Smooth muscle cell (in vitro differentiated cells): Measurements from ENCODE around the gene MS4A12. TPM values are rescaled to one million over a fixed set of nuclear protein-coding genes. Genes with fewer than 3 reads are reported as not detected.
"Not testable (repeated sequence)": the region's sequence is repeated elsewhere in the genome, so short reads cannot be mapped to it uniquely, and the experiment has no call there.

Experiments
- DNase-seq: peaks from one replicate; lab custom pipeline; 2025; ENCODE audit not compliant: unreplicated experiment; lab: John Stamatoyannopoulos, UW
- H2AFZ ChIP-seq: fragments of 200-600 bp; sonication (generic); 2 replicates; pipeline ENCODE4 v1.6.0; 2016; ENCODE audit warnings: antibody characterized with exemption, low read depth, mild to moderate bottlenecking
- H3F3A ChIP-seq: fragments of 200-600 bp; sonication (generic); 2 replicates; pipeline ENCODE4 v1.6.0; 2017; ENCODE audit warnings: antibody characterized with exemption, low read depth
- H3K27ac ChIP-seq: fragments of 200-600 bp; sonication (generic); 2 replicates; pipeline ENCODE4 v1.5.1; 2016; ENCODE audit warnings: low read depth, mild to moderate bottlenecking
- H3K27me3 ChIP-seq: fragments of 200-600 bp; sonication (generic); 2 replicates; pipeline ENCODE4 v1.6.1; 2016; ENCODE audit warnings: low read depth, mild to moderate bottlenecking
- H3K36me3 ChIP-seq: fragments of 200-600 bp; sonication (generic); 2 replicates; pipeline ENCODE4 v1.5.1; 2016; ENCODE audit warnings: low read depth
- H3K4me1 ChIP-seq: fragments of 200-600 bp; sonication (generic); 2 replicates; pipeline ENCODE4 v1.5.1; 2016; ENCODE audit warnings: low read depth
- H3K4me2 ChIP-seq: fragments of 200-600 bp; sonication (generic); 2 replicates; pipeline ENCODE4 v1.6.0; 2016; ENCODE audit warnings: mild to moderate bottlenecking
- H3K4me3 ChIP-seq: fragments of 200-600 bp; sonication (generic); 2 replicates; pipeline ENCODE4 v1.5.1; 2016; ENCODE audit warnings: mild to moderate bottlenecking
- H3K79me2 ChIP-seq: fragments of 200-600 bp; sonication (generic); 2 replicates; pipeline ENCODE4 v1.6.0; 2016; ENCODE audit warnings: low read depth, mild to moderate bottlenecking
- H3K9ac ChIP-seq: fragments of 200-600 bp; sonication (generic); 2 replicates; pipeline ENCODE4 v1.6.0; 2016; ENCODE audit warnings: low read depth
- H3K9me3 ChIP-seq: fragments of 200-600 bp; sonication (generic); replicated peaks from 2 replicates; pipeline ENCODE4 v1.5.1; 2016; ENCODE audit warnings: low read depth
- H4K20me1 ChIP-seq: fragments of 200-600 bp; sonication (generic); 2 replicates; pipeline ENCODE4 v1.6.0; 2016; ENCODE audit warnings: low read depth
- WGBS: methylation state at CpG from one replicate; pipeline ENCODE4 v1.1.7; 2016; ENCODE audit warnings: low lambda C conversion rate; 5-methylcytosine and 5-hydroxymethylcytosine counted together
- polyA plus RNA-seq: library from polyadenylated mRNA; unstranded; fragments of >200 nt; fragmentation: Nextera tagmentation; extraction: Ambion mirVana; gene quantifications from 2 replicates; pipeline ENCODE4 v1.2.1, GENCODE V29; 2016
- total RNA-seq: library from RNA; depleted of rRNA; stranded (reverse); fragments of >200 nt; gene quantifications from 2 replicates; pipeline ENCODE4 v1.2.3, GENCODE V29; 2014
- TF ChIP-seq, protein P1 (sequence below): fragments of 200-600 bp; sonication (generic); IDR thresholded peaks from 2 replicates; pipeline ENCODE4 v1.5.1; 2017; ENCODE audit warnings: borderline replicate concordance, mild to moderate bottlenecking, antibody characterized with exemption; ENCODE audit not compliant: insufficient read depth, poor library complexity, severe bottlenecking

The MS4A12 gene
- total and polyA plus RNA-seq, 2 experiments from 2014 or later: not detected

DNA sequence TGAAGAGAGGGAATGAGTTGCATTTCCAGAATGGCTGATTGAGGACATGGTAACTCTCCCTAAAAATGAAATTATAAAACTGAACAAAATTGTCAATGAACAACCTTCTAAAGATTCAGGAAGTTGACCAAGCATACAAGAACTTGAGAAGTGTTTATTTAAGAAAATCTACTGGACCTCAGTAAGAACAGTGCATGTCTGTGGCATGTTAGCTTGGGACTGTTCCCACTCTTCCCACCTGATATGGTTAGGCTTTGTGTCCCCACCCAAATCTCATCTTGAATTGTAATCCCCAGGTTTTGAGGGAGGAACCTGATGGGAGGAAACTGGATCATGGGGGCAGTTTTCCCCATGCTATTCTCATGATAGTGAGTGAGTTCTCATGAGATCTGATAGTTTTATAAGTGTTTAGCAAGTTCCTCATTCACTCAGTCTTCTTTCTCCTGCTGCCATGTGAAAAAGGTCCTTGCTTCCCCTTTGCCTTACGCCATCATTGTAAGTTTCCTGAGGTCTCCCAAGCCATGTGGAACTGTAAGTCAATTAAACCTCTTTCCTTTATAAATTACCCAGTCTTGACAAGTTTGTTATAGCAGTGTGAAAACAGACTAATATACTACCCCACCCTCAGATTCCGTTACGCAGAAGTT is 38.0 kb downstream of the MS4A12 start:
- H3K9ac ChIP-seq: no peak overlapping the region
- no peaks in the 10 kb centered on the region for H3F3A ChIP-seq
- DNase-seq: no peak
- no peak overlapping the region for H2AFZ ChIP-seq
- no peaks in the 10 kb centered on the region for H3K4me1 ChIP-seq
- TF ChIP-seq, protein P1, sequence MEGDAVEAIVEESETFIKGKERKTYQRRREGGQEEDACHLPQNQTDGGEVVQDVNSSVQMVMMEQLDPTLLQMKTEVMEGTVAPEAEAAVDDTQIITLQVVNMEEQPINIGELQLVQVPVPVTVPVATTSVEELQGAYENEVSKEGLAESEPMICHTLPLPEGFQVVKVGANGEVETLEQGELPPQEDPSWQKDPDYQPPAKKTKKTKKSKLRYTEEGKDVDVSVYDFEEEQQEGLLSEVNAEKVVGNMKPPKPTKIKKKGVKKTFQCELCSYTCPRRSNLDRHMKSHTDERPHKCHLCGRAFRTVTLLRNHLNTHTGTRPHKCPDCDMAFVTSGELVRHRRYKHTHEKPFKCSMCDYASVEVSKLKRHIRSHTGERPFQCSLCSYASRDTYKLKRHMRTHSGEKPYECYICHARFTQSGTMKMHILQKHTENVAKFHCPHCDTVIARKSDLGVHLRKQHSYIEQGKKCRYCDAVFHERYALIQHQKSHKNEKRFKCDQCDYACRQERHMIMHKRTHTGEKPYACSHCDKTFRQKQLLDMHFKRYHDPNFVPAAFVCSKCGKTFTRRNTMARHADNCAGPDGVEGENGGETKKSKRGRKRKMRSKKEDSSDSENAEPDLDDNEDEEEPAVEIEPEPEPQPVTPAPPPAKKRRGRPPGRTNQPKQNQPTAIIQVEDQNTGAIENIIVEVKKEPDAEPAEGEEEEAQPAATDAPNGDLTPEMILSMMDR: no peak
- H3K27ac ChIP-seq: no peak overlapping the region
- no peak overlapping the region for H3K4me2 ChIP-seq
- H4K20me1 ChIP-seq: no peaks in the 10 kb centered on the region
- no peak overlapping the region for H3K4me3 ChIP-seq
- H3K36me3 ChIP-seq: no peaks in the 10 kb centered on the region
- 73% methylated on average over 3 of the region's 3 CpGs for WGBS
- H3K79me2 ChIP-seq: no peaks in the 10 kb centered on the region
- H3K27me3 ChIP-seq: no peaks in the 10 kb centered on the region
- H3K9me3 ChIP-seq: no peaks in the 10 kb centered on the region

DNA sequence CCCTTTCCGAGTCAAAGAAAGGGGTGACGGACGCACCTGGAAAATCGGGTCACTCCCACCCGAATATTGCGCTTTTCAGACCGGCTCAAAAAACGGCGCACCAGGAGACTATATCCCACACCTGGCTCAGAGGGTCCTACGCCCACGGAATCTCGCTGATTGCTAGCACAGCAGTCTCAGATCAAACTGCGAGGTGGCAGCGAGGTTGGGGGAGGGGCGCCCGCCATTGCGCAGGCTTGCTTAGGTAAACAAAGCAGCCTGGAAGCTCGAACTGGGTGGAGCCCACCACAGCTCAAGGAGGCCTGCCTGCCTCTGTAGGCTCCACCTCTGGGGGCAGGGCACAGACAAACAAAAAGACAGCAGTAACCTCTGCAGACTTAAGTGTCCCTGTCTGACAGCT is 39.8 kb downstream of the MS4A12 start:
- H3K36me3 ChIP-seq, H4K20me1 ChIP-seq, H3K9me3 ChIP-seq, H3F3A ChIP-seq, H3K27me3 ChIP-seq, H3K4me1 ChIP-seq, H3K4me3 ChIP-seq, H3K9ac ChIP-seq, H3K27ac ChIP-seq, H3K79me2 ChIP-seq, H2AFZ ChIP-seq, H3K4me2 ChIP-seq, DNase-seq: not testable (repeated sequence)
- WGBS: 93% methylated on average over 16 of the region's 18 CpGs

- not testable (repeated sequence) for DNase-seq, H2AFZ ChIP-seq, H3K27me3 ChIP-seq, H4K20me1 ChIP-seq, H3K9me3 ChIP-seq, H3K79me2 ChIP-seq, H3K4me1 ChIP-seq, H3K36me3 ChIP-seq, H3K4me3 ChIP-seq, H3F3A ChIP-seq, H3K27ac ChIP-seq, H3K9ac ChIP-seq, H3K4me2 ChIP-seq
Measured at GRCh38 chr11:60538627-60539026, 46.0 kb downstream of the MS4A12 start.

DNA sequence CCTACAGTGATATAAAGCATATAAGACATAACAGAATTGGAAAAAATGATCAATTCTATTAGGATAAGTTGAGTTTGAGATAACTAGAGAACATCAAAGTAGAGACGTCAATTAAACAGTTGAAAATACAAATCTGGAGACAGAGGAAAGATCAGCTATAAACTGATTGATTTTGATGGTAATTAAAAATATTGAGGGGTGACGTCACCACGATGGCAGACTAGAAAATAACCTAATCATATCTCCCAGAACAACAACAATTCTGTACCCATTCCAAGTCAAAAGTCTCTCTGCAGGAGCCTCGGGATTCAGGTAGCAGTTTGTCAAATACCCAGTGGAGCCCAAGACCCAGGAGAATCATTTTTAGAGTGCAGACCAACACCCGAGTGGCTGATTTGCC is 51.5 kb downstream of the MS4A12 start:
- H2AFZ ChIP-seq: no peak overlapping the region
- H3K27ac ChIP-seq: no peak overlapping the region
- H3K4me3 ChIP-seq: no peak overlapping the region
- H3K4me2 ChIP-seq: no peak overlapping the region
- H4K20me1 ChIP-seq: no peaks in the 10 kb centered on the region
- 82% methylated on average over 5 of the region's 5 CpGs for WGBS
- no peak overlapping the region for H3K9ac ChIP-seq
- H3K9me3 ChIP-seq: no peaks in the 10 kb centered on the region
- no peaks in the 10 kb centered on the region for H3F3A ChIP-seq
- no peaks in the 10 kb centered on the region for H3K36me3 ChIP-seq
- no peak for DNase-seq
- H3K4me1 ChIP-seq: no peaks in the 10 kb centered on the region
- H3K79me2 ChIP-seq: no peaks in the 10 kb centered on the region
- no peaks in the 10 kb centered on the region for H3K27me3 ChIP-seq
- TF ChIP-seq, protein P1: no peak

Other genes with a start within 250 kb of the MS4A12 start
- not detected in 2 replicates for gene MS4A4E, start 249.6 kb upstream of the MS4A12 start, total RNA-seq
- 0.26 TPM in 1 of 2 replicates, not detected in the other for gene MS4A4E, start 249.6 kb upstream of the MS4A12 start, polyA plus RNA-seq
- gene MS4A4A, start 212.1 kb upstream of the MS4A12 start, total RNA-seq: not detected in 2 replicates
- not detected in 2 replicates for gene MS4A4A, start 212.1 kb upstream of the MS4A12 start, polyA plus RNA-seq
- not detected in 2 replicates for gene MS4A6E, start 165.5 kb upstream of the MS4A12 start, total RNA-seq
- not detected in 2 replicates for gene MS4A6E, start 165.5 kb upstream of the MS4A12 start, polyA plus RNA-seq
- gene MS4A7, start 114.2 kb upstream of the MS4A12 start, total RNA-seq: not detected in 2 replicates
- not detected in 2 replicates for gene MS4A7, start 114.2 kb upstream of the MS4A12 start, polyA plus RNA-seq
- not detected in 2 replicates for gene MS4A14, start 96.3 kb upstream of the MS4A12 start, total RNA-seq
- gene MS4A14, start 96.3 kb upstream of the MS4A12 start, polyA plus RNA-seq: not detected in 2 replicates
- not detected in 2 replicates for gene MS4A5, start 63.2 kb upstream of the MS4A12 start, total RNA-seq
- gene MS4A5, start 63.2 kb upstream of the MS4A12 start, polyA plus RNA-seq: not detected in 2 replicates
- not detected in 2 replicates for gene MS4A1, start 36.9 kb upstream of the MS4A12 start, total RNA-seq
- not detected in 2 replicates for gene MS4A1, start 36.9 kb upstream of the MS4A12 start, polyA plus RNA-seq
- not detected in 2 replicates for gene MS4A13, start 22.6 kb downstream of the MS4A12 start, total RNA-seq
- not detected in 2 replicates for gene MS4A13, start 22.6 kb downstream of the MS4A12 start, polyA plus RNA-seq
- not detected in 2 replicates for gene MS4A8, start 206.8 kb downstream of the MS4A12 start, total RNA-seq
- gene MS4A8, start 206.8 kb downstream of the MS4A12 start, polyA plus RNA-seq: not detected in 2 replicates
- not detected in 2 replicates for gene MS4A18, start 231.9 kb downstream of the MS4A12 start, total RNA-seq
- gene MS4A18, start 231.9 kb downstream of the MS4A12 start, polyA plus RNA-seq: not detected in 2 replicates